ENCODE results near the gene CERT1.

- TF ChIP-seq PAX5 (IDR thresholded peaks at IDR 0.05; ENCODE audit: insufficient read depth, low read length, severe bottlenecking) = no peak
- TF ChIP-seq POLR2A (IDR thresholded peaks at IDR 0.05; ENCODE audit: low read depth, low read length) = no peak
- TF ChIP-seq TAF1 (IDR thresholded peaks at IDR 0.05; ENCODE audit: low read depth, low read length) = no peak
Measured at GRCh38 chr5:75338408-75338807, 173.0 kb downstream of the CERT1 start.

Measured in GM12891 (cell line).